Loucy (cell line): ENCODE results near the gene MFN1.

Experiments used
- H2AFZ ChIP-seq: fragments of 200-600 bp; sonication (generic); 2 replicates; pipeline ENCODE4 v1.6.0; 2016; ENCODE audit warnings: antibody characterized with exemption, mild to moderate bottlenecking, low read length, moderate library complexity
- H3F3A ChIP-seq: fragments of 200-600 bp; 2 replicates; pipeline ENCODE4 v1.6.0; 2016; ENCODE audit warnings: antibody characterized with exemption, low read depth, mild to moderate bottlenecking
- H3K27me3 ChIP-seq: fragments of 200-600 bp; sonication (generic); 2 replicates; pipeline ENCODE4 v1.6.1; 2014; ENCODE audit warnings: low read length, mild to moderate bottlenecking; ENCODE audit not compliant: insufficient read depth, poor library complexity, severe bottlenecking
- H3K36me3 ChIP-seq: fragments of 200-600 bp; sonication (generic); 2 replicates; pipeline ENCODE4 v1.6.1; 2016; ENCODE audit warnings: low read length; ENCODE audit not compliant: insufficient read depth
- H3K4me1 ChIP-seq: fragments of 200-600 bp; sonication (generic); 2 replicates; pipeline ENCODE4 v1.5.1; 2014; ENCODE audit warnings: low read length, mild to moderate bottlenecking; ENCODE audit not compliant: insufficient read depth, poor library complexity, severe bottlenecking
- H3K4me2 ChIP-seq: fragments of 200-600 bp; sonication (generic); 2 replicates; pipeline ENCODE4 v1.6.0; 2014; ENCODE audit warnings: antibody characterized with exemption, low read length, low read depth, mild to moderate bottlenecking; ENCODE audit not compliant: poor library complexity, severe bottlenecking
- H3K4me3 ChIP-seq: fragments of 200-600 bp; sonication (generic); 2 replicates; pipeline ENCODE4 v1.5.1; 2014; ENCODE audit warnings: low read length, mild to moderate bottlenecking, mixed read lengths; ENCODE audit not compliant: poor library complexity, severe bottlenecking
- H3K79me2 ChIP-seq: fragments of 200-600 bp; sonication (generic); 2 replicates; pipeline ENCODE4 v1.6.1; 2014; ENCODE audit warnings: low read length; ENCODE audit not compliant: insufficient read depth
- H3K9ac ChIP-seq: fragments of 200-600 bp; sonication (generic); 2 replicates; pipeline ENCODE4 v1.6.0; 2014; ENCODE audit warnings: mild to moderate bottlenecking, low read depth, low read length, moderate library complexity; ENCODE audit not compliant: poor library complexity, severe bottlenecking
- H3K9me2 ChIP-seq: fragments of 200-600 bp; sonication (generic); replicated peaks from 2 replicates; pipeline ENCODE4 v1.6.1; 2016; ENCODE audit warnings: low read depth, low read length, mixed read lengths
- H3K9me3 ChIP-seq: fragments of 200-600 bp; sonication (generic); 2 replicates; pipeline ENCODE4 v1.6.1; 2014; ENCODE audit warnings: mild to moderate bottlenecking, antibody characterized with exemption, low read length, low read depth; ENCODE audit not compliant: insufficient read depth
- H4K20me1 ChIP-seq: fragments of 200-600 bp; sonication (generic); 2 replicates; pipeline ENCODE4 v1.6.0; 2014; ENCODE audit warnings: antibody characterized with exemption, low read length, mild to moderate bottlenecking; ENCODE audit not compliant: insufficient read depth, poor library complexity, severe bottlenecking
- CTCF ChIP-seq: fragments of 200-600 bp; sonication (generic); conservative IDR thresholded peaks from 2 replicates; pipeline ENCODE4 v1.5.1; 2014; ENCODE audit warnings: mild to moderate bottlenecking, antibody characterized with exemption, low read length
- EZH2phosphoT487 ChIP-seq: fragments of 200-600 bp; IDR thresholded peaks from 2 replicates; pipeline ENCODE4 v1.6.1; 2018; ENCODE audit warnings: antibody characterized with exemption, mild to moderate bottlenecking, moderate library complexity, borderline replicate concordance

The MFN1 gene

GRCh38 chr3:179348325-179349013 lies 960 bp downstream of the MFN1 start:
- Histone ChIP-seq H3K36me3 (peaks cover 3% of the 10 kb centered on the region; the same call in 1 of the 2 replicates), H2AFZ (peak overlapping the region; percentile 95; the same call in 1 of the 2 replicates), H3K9ac (peak overlapping the region; percentile 77), H3K79me2 (peaks cover 31% of the 10 kb centered on the region), H3K27me3 (no peaks in the 10 kb centered on the region), H3K4me1 (peaks cover 25% of the 10 kb centered on the region), H3F3A (no peaks in the 10 kb centered on the region), H3K4me2 (peak overlapping the region; percentile 82), H3K4me3 (peak overlapping the region; percentile 93), H3K9me3 (no peaks in the 10 kb centered on the region), H3K9me2 (no peaks in the 10 kb centered on the region), H4K20me1 (peaks cover 12% of the 10 kb centered on the region)
- TF ChIP-seq CTCF: no peak
- no peak for TF ChIP-seq EZH2phosphoT487

GRCh38 chr3:179355996-179356395 lies 8.5 kb downstream of the MFN1 start:
- Histone ChIP-seq H2AFZ (no peak overlapping the region), H3K9me2 (no peaks in the 10 kb centered on the region), H4K20me1 (no peaks in the 10 kb centered on the region), H3K4me1 (peaks cover 2% of the 10 kb centered on the region), H3K4me3 (no peak overlapping the region), H3K36me3 (peaks cover 12% of the 10 kb centered on the region; the same call in 1 of the 2 replicates), H3K9me3 (no peaks in the 10 kb centered on the region), H3K79me2 (no peaks in the 10 kb centered on the region), H3K4me2 (no peak overlapping the region), H3F3A (no peaks in the 10 kb centered on the region), H3K27me3 (no peaks in the 10 kb centered on the region), H3K9ac (no peak overlapping the region)
- TF ChIP-seq EZH2phosphoT487 (no peak), CTCF (no peak)

DNA sequence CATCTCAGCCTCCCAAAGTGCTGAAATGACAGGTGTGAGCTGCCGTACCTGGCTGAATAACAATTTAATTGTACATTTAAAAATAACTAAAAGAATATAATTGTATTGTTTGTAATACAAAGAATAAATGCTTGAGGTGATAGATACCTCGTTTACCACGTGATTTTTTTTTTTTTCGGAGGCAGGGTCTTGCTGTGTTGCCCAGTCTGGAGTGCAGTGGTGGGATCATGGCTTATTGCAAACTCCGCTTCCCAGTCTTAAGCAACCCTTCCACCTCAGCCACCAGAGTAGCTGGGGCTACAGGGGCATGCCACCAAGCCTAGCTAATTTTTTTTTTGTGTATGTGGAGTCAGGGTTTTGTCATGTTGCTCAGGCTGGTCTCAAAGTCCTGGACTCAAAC lies 15.8 kb downstream of the MFN1 start:
- H3K79me2 ChIP-seq: no peaks in the 10 kb centered on the region
- no peak for TF ChIP-seq CTCF
- TF ChIP-seq EZH2phosphoT487: no peak
- H3K36me3 ChIP-seq: peaks cover 50% of the 10 kb centered on the region; the same call in 1 of the 2 replicates

More for the DNA sequence above, 15.8 kb downstream of the MFN1 start:
- Histone ChIP-seq H3K4me3 (no peak overlapping the region), H4K20me1 (no peaks in the 10 kb centered on the region), H3F3A (no peaks in the 10 kb centered on the region), H3K9me3 (no peaks in the 10 kb centered on the region), H2AFZ (no peak overlapping the region), H3K9me2 (no peaks in the 10 kb centered on the region), H3K4me1 (no peaks in the 10 kb centered on the region), H3K9ac (no peak overlapping the region), H3K27me3 (no peaks in the 10 kb centered on the region), H3K4me2 (no peak overlapping the region)
